HEK293 (cell line): ENCODE measurements around the gene IL22RA1.

Source experiments
- CTCF ChIP-seq: fragments of 450-650 bp; formaldehyde crosslinking; IDR thresholded peaks from 2 replicates; pipeline ENCODE4 v1.5.1; 2016; ENCODE audit warnings: missing biosample characterization, missing genetic modification characterization
- GLI4 ChIP-seq: fragments of 450-650 bp; formaldehyde crosslinking; IDR thresholded peaks from 2 replicates; pipeline ENCODE4 v1.5.1; 2016; ENCODE audit warnings: missing biosample characterization, missing genetic modification characterization
- TCF7L2 ChIP-seq: IDR thresholded peaks from 2 replicates; pipeline ENCODE4 v1.6.1; 2011; ENCODE audit warnings: low read depth, mild to moderate bottlenecking, inconsistent platforms, low read length, moderate library complexity, borderline replicate concordance
- YY1 ChIP-seq: fragments of 450-650 bp; formaldehyde crosslinking; IDR thresholded peaks from 2 replicates; pipeline ENCODE4 v1.5.1; 2018; ENCODE audit warnings: missing biosample characterization, missing genetic modification characterization
- ZBTB49 ChIP-seq: fragments of 450-650 bp; formaldehyde crosslinking; IDR thresholded peaks from 2 replicates; pipeline ENCODE4 v1.5.1; 2016; ENCODE audit warnings: missing biosample characterization, missing genetic modification characterization, low read depth
- ZNF211 ChIP-seq: fragments of 450-650 bp; formaldehyde crosslinking; IDR thresholded peaks from 2 replicates; pipeline ENCODE4 v1.5.1; 2016; ENCODE audit warnings: low read depth, missing biosample characterization, missing genetic modification characterization
- ZNF24 ChIP-seq: fragments of 450-650 bp; formaldehyde crosslinking; IDR thresholded peaks from 2 replicates; pipeline ENCODE4 v1.5.1; 2016; ENCODE audit warnings: missing biosample characterization, missing genetic modification characterization
- ZNF391 ChIP-seq: fragments of 450-650 bp; formaldehyde crosslinking; IDR thresholded peaks from 2 replicates; pipeline ENCODE4 v1.5.1; 2016; ENCODE audit warnings: low read depth, missing biosample characterization, missing genetic modification characterization, borderline replicate concordance
- ZNF510 ChIP-seq: fragments of 450-650 bp; formaldehyde crosslinking; IDR thresholded peaks from 2 replicates; pipeline ENCODE4 v1.5.1; 2018; ENCODE audit warnings: mild to moderate bottlenecking, missing genetic modification characterization, missing biosample characterization; ENCODE audit not compliant: insufficient replicate concordance

GRCh38 chr1:24139222-24139489, 3.8 kb downstream of the IL22RA1 start:
- TF ChIP-seq TCF7L2: no peak
- TF ChIP-seq ZNF391: no peak
- no peak for TF ChIP-seq YY1 (tag by site-specific recombination)
- TF ChIP-seq CTCF (tag by site-specific recombination): no peak
- TF ChIP-seq ZNF24 (tag by site-specific recombination): no peak
- TF ChIP-seq ZNF510 (tag by site-specific recombination): no peak
- no peak for TF ChIP-seq GLI4 (tag by site-specific recombination)
- TF ChIP-seq ZNF211 (tag by site-specific recombination): no peak
- TF ChIP-seq ZBTB49 (tag by site-specific recombination): no peak
